ENCODE results near the gene MXRA7.
"Not testable (repeated sequence)": the region's sequence is repeated elsewhere in the genome, so short reads cannot be mapped to it uniquely, and the experiment has no call there.

MXRA7 gene

DNA sequence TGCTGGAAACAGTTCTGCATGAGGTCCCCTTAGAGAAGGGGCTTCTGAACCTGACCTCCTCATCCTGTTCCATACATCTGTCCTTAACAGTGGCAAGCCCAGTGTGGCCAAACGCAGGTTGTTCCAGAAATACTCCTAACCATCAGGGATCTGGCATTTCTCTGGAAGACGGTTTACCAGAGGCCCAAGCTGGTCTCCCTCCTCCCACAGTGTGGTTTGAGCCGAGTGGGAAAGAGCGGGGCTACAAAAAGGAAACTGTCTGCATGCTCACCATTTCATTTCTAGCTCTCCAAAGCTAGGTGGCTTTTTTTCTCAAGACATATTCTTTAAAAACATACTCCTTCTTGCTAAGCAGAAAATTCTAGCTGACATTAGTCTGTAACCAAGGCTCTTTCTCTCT lies 6.0 kb downstream of the MXRA7 start:
- no peak for TF ChIP-seq CTCF (IDR thresholded peaks at IDR 0.05; ENCODE audit: low read depth, low read length, missing control alignments)

GRCh38 chr17:76702941-76703637 lies 7.7 kb downstream of the MXRA7 start:
- DNase-seq (ENCODE audit: low read depth) = no peak
- no peak for TF ChIP-seq CTCF (IDR thresholded peaks at IDR 0.05; ENCODE audit: low read depth, low read length, missing control alignments)

More for the DNA sequence above, 6.0 kb downstream of the MXRA7 start:
- H3K4me3 ChIP-seq (ENCODE audit: low read depth, low read length) = no peak overlapping the region
- no peak for DNase-seq (ENCODE audit: low read depth)

DNA sequence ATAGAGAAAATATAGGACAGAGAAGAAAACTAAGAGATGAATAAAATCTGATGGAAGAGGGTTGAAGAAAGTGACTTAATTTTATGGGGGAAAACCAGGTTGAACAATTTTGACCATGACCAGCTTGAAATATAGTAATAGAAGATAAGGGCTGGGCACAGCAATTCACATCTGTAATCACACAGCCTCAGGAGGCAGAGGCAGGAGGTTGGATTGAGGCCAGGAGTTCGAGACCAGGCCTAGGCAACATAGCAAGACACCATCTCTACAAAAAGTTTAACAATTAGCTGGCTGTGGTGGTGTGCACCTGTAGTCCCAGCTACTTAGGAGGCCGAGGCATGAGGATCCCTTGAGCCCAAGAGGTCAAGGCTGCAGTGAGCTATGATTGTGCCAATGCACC lies 8.7 kb downstream of the MXRA7 start:
- TF ChIP-seq CTCF (IDR thresholded peaks at IDR 0.05; ENCODE audit: low read depth, low read length, missing control alignments) = no peak
- no peak for DNase-seq (ENCODE audit: low read depth)

More at GRCh38 chr17:76702941-76703637, 7.7 kb downstream of the MXRA7 start:
- no peak overlapping the region for H3K4me3 ChIP-seq (ENCODE audit: low read depth, low read length)

GRCh38 chr17:76701471-76701967 lies 9.2 kb downstream of the MXRA7 start:
- no peak for DNase-seq (ENCODE audit: low read depth)
- H3K4me3 ChIP-seq (ENCODE audit: low read depth, low read length) = no peak overlapping the region
- no peak for TF ChIP-seq CTCF (IDR thresholded peaks at IDR 0.05; ENCODE audit: low read depth, low read length, missing control alignments)

More for the DNA sequence above, 8.7 kb downstream of the MXRA7 start:
- no peak overlapping the region for H3K4me3 ChIP-seq (ENCODE audit: low read depth, low read length)

- TF ChIP-seq CTCF (IDR thresholded peaks at IDR 0.05; ENCODE audit: low read depth, low read length, missing control alignments) = no peak
- no peak overlapping the region for H3K4me3 ChIP-seq (ENCODE audit: low read depth, low read length)
- DNase-seq (ENCODE audit: low read depth) = no peak
Measured at GRCh38 chr17:76700617-76701470, 9.9 kb downstream of the MXRA7 start.

DNA sequence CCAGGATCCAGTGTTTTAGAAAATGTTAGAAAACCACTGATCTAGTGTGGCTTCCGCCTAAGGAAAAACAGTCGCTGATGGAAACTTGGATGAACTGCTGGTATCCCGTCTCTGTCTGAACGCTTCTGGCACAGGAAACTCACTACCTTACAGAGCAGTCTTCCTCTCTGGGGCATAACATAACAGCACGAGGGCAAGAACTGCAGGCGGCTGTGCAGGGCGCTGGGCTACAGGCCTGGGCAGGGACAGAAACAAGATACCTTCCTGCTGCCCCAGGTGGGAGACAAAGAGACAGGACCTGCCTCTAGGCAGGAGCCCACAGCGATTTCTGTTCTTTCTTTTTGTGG lies 10.5 kb downstream of the MXRA7 start:
- no peak overlapping the region for H3K4me3 ChIP-seq (ENCODE audit: low read depth, low read length)
- DNase-seq (ENCODE audit: low read depth) = no peak
- no peak for TF ChIP-seq CTCF (IDR thresholded peaks at IDR 0.05; ENCODE audit: low read depth, low read length, missing control alignments)

GRCh38 chr17:76698466-76698977 lies 12.2 kb downstream of the MXRA7 start:
- not testable (repeated sequence) for DNase-seq (ENCODE audit: low read depth)

More at GRCh38 chr17:76698466-76698977, 12.2 kb downstream of the MXRA7 start:
- H3K4me3 ChIP-seq (ENCODE audit: low read depth, low read length) = not testable (repeated sequence)

Measured in GM12864 (cell line).